Endodermal cell (in vitro differentiated cells): Measurements from ENCODE around the gene ZFAND6. TPM values are rescaled to one million over a fixed set of nuclear protein-coding genes. Genes with fewer than 3 reads are reported as not detected.

Experiments used
- DNase-seq: peaks from one replicate; pipeline ENCODE4 v3.0.0-alpha.2; 2017
- H3K27ac ChIP-seq: 2 replicates; pipeline ENCODE4 v1.5.1; 2013; ENCODE audit warnings: mild to moderate bottlenecking, low read depth, low read length, moderate library complexity
- H3K27me3 ChIP-seq: 2 replicates; pipeline ENCODE4 v1.6.1; 2013; ENCODE audit warnings: mild to moderate bottlenecking, low read length, moderate library complexity; ENCODE audit not compliant: insufficient read depth, control insufficient read depth, poor library complexity, severe bottlenecking
- H3K36me3 ChIP-seq: 2 replicates; pipeline ENCODE4 v1.7.0; 2013; ENCODE audit warnings: mild to moderate bottlenecking, low read length, moderate library complexity; ENCODE audit not compliant: control insufficient read depth, insufficient read depth
- H3K4me1 ChIP-seq: one replicate; pipeline ENCODE4 v1.7.0; 2013; ENCODE audit warnings: low read length; ENCODE audit not compliant: control insufficient read depth, insufficient read depth
- H3K4me3 ChIP-seq: 2 replicates; pipeline ENCODE4 v1.5.1; 2013; ENCODE audit warnings: mild to moderate bottlenecking, low read length, moderate library complexity
- H3K9ac ChIP-seq: 2 replicates; pipeline ENCODE4 v1.6.1; 2013; ENCODE audit warnings: mild to moderate bottlenecking, low read length, moderate library complexity; ENCODE audit not compliant: poor library complexity, severe bottlenecking; ENCODE audit errors: extremely low read depth
- H3K9me3 ChIP-seq: 2 replicates; pipeline ENCODE4 v1.6.1; 2013; ENCODE audit warnings: mild to moderate bottlenecking, low read length, moderate library complexity; ENCODE audit not compliant: control insufficient read depth
- H3K27ac Mint-ChIP-seq: 2 replicates; pipeline ENCODE4 v1.8.0; 2020; ENCODE audit warnings: mixed read lengths
- H3K27me3 Mint-ChIP-seq: 2 replicates; pipeline ENCODE4 v1.8.0; 2021; ENCODE audit warnings: mild to moderate bottlenecking, mixed read lengths; ENCODE audit not compliant: insufficient read depth
- H3K36me3 Mint-ChIP-seq: 2 replicates; pipeline ENCODE4 v1.8.0; 2020; ENCODE audit warnings: low read depth, mixed read lengths
- H3K4me1 Mint-ChIP-seq: 2 replicates; pipeline ENCODE4 v1.8.0; 2020; ENCODE audit warnings: mixed read lengths
- H3K4me3 Mint-ChIP-seq: 2 replicates; pipeline ENCODE4 v1.8.0; 2020; ENCODE audit warnings: mild to moderate bottlenecking, moderate library complexity, mixed read lengths
- H3K9me3 Mint-ChIP-seq: 2 replicates; pipeline ENCODE4 v1.8.0; 2020; ENCODE audit warnings: mild to moderate bottlenecking, mixed read lengths
- CTCF ChIP-seq: fragments of 200-600 bp; sonication (generic); conservative IDR thresholded peaks from 2 replicates; pipeline ENCODE4 v1.5.0; 2021; ENCODE audit warnings: antibody characterized with exemption, mild to moderate bottlenecking
- WGBS, 2 experiments: methylation state at CpG; one replicate each; pipeline versions ENCODE4 v1.1.5 to v1.1.7; 2013; ENCODE audit warnings: missing lambda C conversion rate in 2 of 2, mixed read lengths in 1 of 2; ENCODE audit not compliant: insufficient coverage in 1 of 2, insufficient read length in 1 of 2; 5-methylcytosine and 5-hydroxymethylcytosine counted together
- total RNA-seq, 2 donors: library from RNA; stranded (reverse); fragmentation: NEBNext Ultra II Directional in 1 of 2; extraction: Animal tissue kit (Norgen Biotek cat#: 25700) in 1 of 2; gene quantifications; 2 replicates in 1 of 2; 3 replicates in 1 of 2; pipeline ENCODE4 v1.2.1, GENCODE V29; 2021

ZFAND6 gene
- total RNA-seq, 2 donors from 2014 or later, result 84.5 to 86.2 TPM

- H3K4me1 Mint-ChIP-seq, result no peaks in the 10 kb centered on the region
- H3K4me1 ChIP-seq, result no peaks in the 10 kb centered on the region
- no peak for TF ChIP-seq CTCF
Measured at GRCh38 chr15:80179935-80180334, 120.5 kb downstream of the ZFAND6 start.

GRCh38 chr15:80180468-80180867 lies 121.0 kb downstream of the ZFAND6 start:
- TF ChIP-seq CTCF, result peak; percentile 59
- Mint-ChIP-seq H3K9me3 (no peaks in the 10 kb centered on the region), H3K4me1 (no peaks in the 10 kb centered on the region), H3K27me3 (no peaks in the 10 kb centered on the region), H3K4me3 (no peak overlapping the region), H3K36me3 (peaks cover 18% of the 10 kb centered on the region), H3K27ac (no peak overlapping the region)
- Histone ChIP-seq H3K27ac (no peak overlapping the region), H3K9me3 (peaks cover 2% of the 10 kb centered on the region), H3K9ac (no peak overlapping the region), H3K27me3 (no peaks in the 10 kb centered on the region), H3K4me1 (no peaks in the 10 kb centered on the region), H3K4me3 (no peak overlapping the region), H3K36me3 (no peaks in the 10 kb centered on the region)
- 77 to 87% methylated on average over 2 to 7 of the region's 7 CpGs for WGBS, 2 experiments
- peak; percentile 60 for DNase-seq

More at GRCh38 chr15:80179935-80180334, 120.5 kb downstream of the ZFAND6 start:
- Histone ChIP-seq H3K27me3 (no peaks in the 10 kb centered on the region), H3K27ac (no peak overlapping the region), H3K9me3 (no peaks in the 10 kb centered on the region), H3K4me3 (no peak overlapping the region), H3K9ac (no peak overlapping the region), H3K36me3 (no peaks in the 10 kb centered on the region)
- peaks cover 15% of the 10 kb centered on the region for H3K36me3 Mint-ChIP-seq
- no peak overlapping the region for H3K4me3 Mint-ChIP-seq
- WGBS, 2 experiments, result 84 to 89% methylated on average over 13 to 16 of the region's 16 CpGs
- no peak for DNase-seq
- H3K27ac Mint-ChIP-seq, result no peak overlapping the region
- H3K27me3 Mint-ChIP-seq, result no peaks in the 10 kb centered on the region
- H3K9me3 Mint-ChIP-seq, result no peaks in the 10 kb centered on the region

GRCh38 chr15:80180986-80181385 lies 121.5 kb downstream of the ZFAND6 start:
- WGBS, 2 experiments, result 84 to 90% methylated on average over 8 to 10 of the region's 10 CpGs
- no peak overlapping the region for H3K9ac ChIP-seq
- no peaks in the 10 kb centered on the region for H3K36me3 ChIP-seq
- no peak overlapping the region for H3K4me3 ChIP-seq
- H3K27ac ChIP-seq, result no peak overlapping the region
- Mint-ChIP-seq H3K4me3 (no peak overlapping the region), H3K9me3 (no peaks in the 10 kb centered on the region), H3K36me3 (peaks cover 19% of the 10 kb centered on the region), H3K27me3 (no peaks in the 10 kb centered on the region), H3K4me1 (no peaks in the 10 kb centered on the region), H3K27ac (no peak overlapping the region)
- H3K4me1 ChIP-seq, result no peaks in the 10 kb centered on the region
- H3K27me3 ChIP-seq, result no peaks in the 10 kb centered on the region
- H3K9me3 ChIP-seq, result peaks cover 6% of the 10 kb centered on the region
- DNase-seq, result no peak
- TF ChIP-seq CTCF, result no peak
